SK-N-SH (cell line): ENCODE data around the gene WBP1. TPM values are rescaled to one million over a fixed set of nuclear protein-coding genes. Genes with fewer than 3 reads are reported as not detected.

ENCODE experiments used
- CTCF ChIA-PET: fragments of 300-600, 350-600 bp; formaldehyde crosslinking; extraction: SDS; loops from one replicate; lab custom pipeline; 2021; lab: Yijun Ruan, JAX
- POLR2A ChIA-PET: fragments of 350-600 bp; sonication (Branson Sonifier 250); formaldehyde crosslinking; extraction: SDS; loops from one replicate; lab custom pipeline; 2020; ENCODE audit warnings: antibody characterized with exemption, inconsistent platforms; lab: Yijun Ruan, JAX
- DNase-seq: peaks from one replicate; pipeline ENCODE4 v3.0.0; 2012
- H2AFZ ChIP-seq: fragments of 200-600 bp; sonication (generic); 2 replicates; pipeline ENCODE4 v1.8.1; 2016; ENCODE audit warnings: antibody characterized with exemption, mild to moderate bottlenecking, low read depth
- H3F3A ChIP-seq: fragments of 200-600 bp; sonication (generic); replicated peaks from 2 replicates; pipeline ENCODE3; 2016; ENCODE audit warnings: antibody characterized with exemption, mild to moderate bottlenecking; ENCODE audit not compliant: insufficient read depth
- H3K27ac ChIP-seq, 2 experiments: fragments of 200-500 bp in 1 of 2; fragments of 200-600 bp in 1 of 2; sonication (Bioruptor generic) in 1 of 2; sonication (generic), shearing (Covaris generic) in 1 of 2; 2 replicates each; pipeline versions ENCODE4 v1.5.1 to v1.6.1; 2014 to 2016; ENCODE audit warnings: low read depth in 2 of 2, inconsistent platforms in 1 of 2, low read length in 1 of 2, mild to moderate bottlenecking in 1 of 2, mixed read lengths in 1 of 2
- H3K27me3 ChIP-seq: fragments of 200-600 bp; sonication (generic), shearing (Covaris generic); 2 replicates; pipeline ENCODE4 v1.6.1; 2016; ENCODE audit warnings: mixed run types; ENCODE audit not compliant: insufficient read depth
- H3K36me3 ChIP-seq, 2 experiments: fragments of 200-500 bp in 1 of 2; fragments of 200-600 bp in 1 of 2; sonication (Bioruptor generic) in 1 of 2; sonication (generic) in 1 of 2; replicated peaks in 1 of 2; 2 replicates each; pipeline versions ENCODE3 to v1.5.1; 2014 to 2016; ENCODE audit warnings: low read length in 1 of 2, mild to moderate bottlenecking in 1 of 2; ENCODE audit not compliant: insufficient read depth in 2 of 2, control insufficient read depth in 1 of 2
- H3K4me1 ChIP-seq, 2 experiments: fragments of 200-500 bp in 1 of 2; fragments of 200-600 bp in 1 of 2; sonication (Bioruptor generic) in 1 of 2; sonication (generic), shearing (Covaris generic) in 1 of 2; 2 replicates each; pipeline versions ENCODE4 v1.5.1 to v1.6.1; 2014 to 2016; ENCODE audit warnings: low read depth in 1 of 2, low read length in 1 of 2, mixed run types in 1 of 2; ENCODE audit not compliant: insufficient read depth in 2 of 2, control insufficient read depth in 1 of 2
- H3K4me2 ChIP-seq: fragments of 200-600 bp; sonication (generic), shearing (Covaris generic); 2 replicates; pipeline ENCODE4 v1.6.1; 2017; ENCODE audit warnings: mixed run types
- H3K4me3 ChIP-seq, 2 experiments: fragments of 200-500 bp in 1 of 2; fragments of 200-600 bp in 1 of 2; sonication (Bioruptor generic) in 1 of 2; sonication (generic), shearing (Covaris generic) in 1 of 2; 2 replicates each; pipeline versions ENCODE4 v1.5.1 to v1.8.1; 2014 to 2016; ENCODE audit warnings: low read depth in 2 of 2, inconsistent platforms in 1 of 2, low read length in 1 of 2, mild to moderate bottlenecking in 1 of 2, mixed read lengths in 1 of 2, moderate library complexity in 1 of 2
- H3K79me2 ChIP-seq: fragments of 200-600 bp; sonication (generic); 2 replicates; pipeline ENCODE4 v1.8.1; 2017; ENCODE audit warnings: mild to moderate bottlenecking; ENCODE audit not compliant: insufficient read depth
- H3K9ac ChIP-seq: fragments of 200-600 bp; sonication (generic); 2 replicates; pipeline ENCODE4 v1.6.1; 2017; ENCODE audit warnings: mixed run types
- H3K9me2 ChIP-seq: fragments of 200-600 bp; sonication (generic); 2 replicates; pipeline ENCODE4 v1.6.1; 2017; ENCODE audit warnings: mixed run types
- H3K9me3 ChIP-seq: fragments of 200-600 bp; sonication (generic); 2 replicates; pipeline ENCODE4 v1.6.1; 2017; ENCODE audit warnings: mixed run types, mild to moderate bottlenecking, moderate library complexity
- H4K20me1 ChIP-seq: fragments of 200-600 bp; sonication (generic); 2 replicates; pipeline ENCODE4 v1.6.1; 2017; ENCODE audit warnings: mild to moderate bottlenecking, mixed run types; ENCODE audit not compliant: insufficient read depth
- CHD2 ChIP-seq: fragments of 150-350 bp; IDR thresholded peaks from 2 replicates; pipeline ENCODE4 v1.6.1; 2018; ENCODE audit warnings: low read length; ENCODE audit not compliant: partially characterized antibody
- EZH2phosphoT487 ChIP-seq: fragments of 200-600 bp; sonication (generic); IDR thresholded peaks from 2 replicates; pipeline ENCODE4 v1.6.1; 2017; ENCODE audit warnings: low read depth, mixed run types, mild to moderate bottlenecking, antibody characterized with exemption, moderate library complexity, borderline replicate concordance
- FOXM1 ChIP-seq: IDR thresholded peaks from 2 replicates; pipeline ENCODE4 v1.4.0; 2012; ENCODE audit warnings: low read depth, mild to moderate bottlenecking
- GABPA ChIP-seq: IDR thresholded peaks from 2 replicates; pipeline ENCODE4 v1.4.0; 2012; ENCODE audit warnings: low read depth, mild to moderate bottlenecking
- GATA2 ChIP-seq: sonication (generic); formaldehyde crosslinking; IDR thresholded peaks from 2 replicates; pipeline ENCODE4 v1.5.0; 2020; ENCODE audit warnings: mild to moderate bottlenecking, missing genetic modification reagents
- JUND ChIP-seq: IDR thresholded peaks from 2 replicates; pipeline ENCODE4 v1.4.0; 2012
- MAX ChIP-seq: IDR thresholded peaks from 2 replicates; pipeline ENCODE4 v1.4.0; 2012; ENCODE audit warnings: low read depth
- MXI1 ChIP-seq: IDR thresholded peaks from 2 replicates; pipeline ENCODE4 v1.6.1; 2012; ENCODE audit warnings: mild to moderate bottlenecking, low read depth, low read length, improper control_type of control experiment
- NRF1 ChIP-seq: IDR thresholded peaks from 2 replicates; pipeline ENCODE4 v1.6.1; 2012; ENCODE audit warnings: low read depth, mild to moderate bottlenecking, low read length
- RAD21 ChIP-seq: IDR thresholded peaks from 2 replicates; pipeline ENCODE4 v1.6.1; 2012; ENCODE audit warnings: mild to moderate bottlenecking, low read length
- RCOR1 ChIP-seq: fragments of 150-350 bp; IDR thresholded peaks from 2 replicates; pipeline ENCODE4 v1.6.1; 2017; ENCODE audit warnings: antibody characterized with exemption, low read length
- REST ChIP-seq: IDR thresholded peaks from 2 replicates; pipeline ENCODE4 v1.6.1; 2012; ENCODE audit warnings: mild to moderate bottlenecking, low read depth, low read length, moderate library complexity
- SMC3 ChIP-seq: IDR thresholded peaks from 2 replicates; pipeline ENCODE4 v1.6.1; 2012; ENCODE audit warnings: low read depth, low read length, improper control_type of control experiment
- TAF1 ChIP-seq: IDR thresholded peaks from 2 replicates; pipeline ENCODE4 v1.6.1; 2012; ENCODE audit warnings: low read depth, mild to moderate bottlenecking, low read length, moderate library complexity, borderline replicate concordance
- TCF12 ChIP-seq: IDR thresholded peaks from 2 replicates; pipeline ENCODE4 v1.4.0; 2012
- USF2 ChIP-seq: fragments of 150-350 bp; IDR thresholded peaks from 2 replicates; pipeline ENCODE4 v1.6.1; 2017; ENCODE audit warnings: antibody characterized with exemption, low read length, low read depth, borderline replicate concordance
- YY1 ChIP-seq: IDR thresholded peaks from 2 replicates; pipeline ENCODE4 v1.4.0; 2012; ENCODE audit warnings: low read depth, mild to moderate bottlenecking
- ZBTB33 ChIP-seq: IDR thresholded peaks from 2 replicates; pipeline ENCODE4 v1.4.0; 2012; ENCODE audit warnings: low read depth, borderline replicate concordance
- WGBS: methylation state at CpG from one replicate; pipeline ENCODE4 v1.1.6; 2017; ENCODE audit warnings: low lambda C conversion rate; 5-methylcytosine and 5-hydroxymethylcytosine counted together
- polyA plus RNA-seq, 3 experiments: library from polyadenylated mRNA; depleted of rRNA; stranded (reverse); fragments of >200 nt; gene quantifications; 2 replicates each; pipeline ENCODE4 v1.2.3, GENCODE V29; 2012
- TF ChIP-seq, protein P1 (sequence below): IDR thresholded peaks from 2 replicates; pipeline ENCODE4; 2012
- TF ChIP-seq, protein P2 (sequence below): fragments of 200-600 bp; sonication (generic); IDR thresholded peaks from 2 replicates; pipeline ENCODE4 v1.6.1; 2017; ENCODE audit warnings: antibody characterized with exemption, mild to moderate bottlenecking, moderate library complexity

Gene WBP1
- polyA plus RNA-seq, 1 of the 3 experiments (the other 2 are of a cell fraction), result 184 TPM

GRCh38 chr2:74454654-74455511 is 3.4 kb upstream of the WBP1 start, which contains the start of gene INO80B:
INO80B (plus strand) TSS chr2:74455087; CDS start chr2:74455117, 30 bp downstream.
- Histone ChIP-seq H3K79me2 (peaks cover 29% of the 10 kb centered on the region), H3K36me3 (peaks cover 0 to 6% of the 10 kb centered on the region in 2 experiments), H3K4me2 (peak within 1 kb of the TSS; percentile 95), H3K27ac (peak within 1 kb of the TSS; percentile 33 to 77; a peak in 3 of 4 replicates), H3K9me2 (no peaks in the 10 kb centered on the region), H4K20me1 (no peaks in the 10 kb centered on the region), H3K4me3 (peak within 1 kb of the TSS; percentile 88), H2AFZ (peak within 1 kb of the TSS; percentile 82), H3K9me3 (no peaks in the 10 kb centered on the region), H3K9ac (peak within 1 kb of the TSS; percentile 74), H3K4me1 (peaks cover 14 to 26% of the 10 kb centered on the region in 2 experiments; a peak in 3 of 4 replicates), H3F3A (peaks cover 7% of the 10 kb centered on the region), H3K27me3 (no peaks in the 10 kb centered on the region)
- ChIA-PET POLR2A (interaction anchor here (0.5 to 2.8 kb wide), 8 partner anchors 15 to 99 kb away, joined by 3 to 17 read pairs (median 5); partner anchors contain the start of genes C2orf81, CCDC142, LOXL3 and MRPL53), CTCF (interaction anchor here (1.0 to 3.0 kb wide), 8 partner anchors 10 to 205 kb away, joined by 3 to 10 read pairs (median 6); partner anchors contain the start of genes MOGS and PCGF1)
- peak; percentile 81 for DNase-seq
- WGBS, result 1% methylated on average over 19 of the region's 40 CpGs
- TF ChIP-seq GABPA (peak; percentile 99), NRF1 (no peak), MXI1 (peak; percentile 99), GATA2 (CRISPR knock-in tag) (no peak), JUND (peak; percentile 5; the same call in 1 of the 2 replicates), REST (no peak), MAX (peak; percentile 86), USF2 (0 out of 2 replicates have a peak, but pooled peaks have one; percentile 10), SMC3 (peak; percentile 29; the same call in 1 of the 2 replicates), RAD21 (no peak; the same call in 1 of the 2 replicates), FOXM1 (no peak), YY1 (peak; percentile 99), ZBTB33 (0 out of 2 replicates have a peak, but pooled peaks have one; percentile 56), EZH2phosphoT487 (no peak), RCOR1 (no peak; the same call in 1 of the 2 replicates), TAF1 (peak; percentile 69; the same call in 1 of the 2 replicates), TCF12 (peak; percentile 34; the same call in 1 of the 2 replicates), CHD2 (peak; percentile 91)
- TF ChIP-seq, protein P1, sequence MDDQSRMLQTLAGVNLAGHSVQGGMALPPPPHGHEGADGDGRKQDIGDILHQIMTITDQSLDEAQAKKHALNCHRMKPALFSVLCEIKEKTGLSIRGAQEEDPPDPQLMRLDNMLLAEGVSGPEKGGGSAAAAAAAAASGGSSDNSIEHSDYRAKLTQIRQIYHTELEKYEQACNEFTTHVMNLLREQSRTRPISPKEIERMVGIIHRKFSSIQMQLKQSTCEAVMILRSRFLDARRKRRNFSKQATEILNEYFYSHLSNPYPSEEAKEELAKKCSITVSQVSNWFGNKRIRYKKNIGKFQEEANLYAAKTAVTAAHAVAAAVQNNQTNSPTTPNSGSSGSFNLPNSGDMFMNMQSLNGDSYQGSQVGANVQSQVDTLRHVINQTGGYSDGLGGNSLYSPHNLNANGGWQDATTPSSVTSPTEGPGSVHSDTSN, result peak; percentile 47; the same call in 1 of the 2 replicates
- TF ChIP-seq, protein P2, sequence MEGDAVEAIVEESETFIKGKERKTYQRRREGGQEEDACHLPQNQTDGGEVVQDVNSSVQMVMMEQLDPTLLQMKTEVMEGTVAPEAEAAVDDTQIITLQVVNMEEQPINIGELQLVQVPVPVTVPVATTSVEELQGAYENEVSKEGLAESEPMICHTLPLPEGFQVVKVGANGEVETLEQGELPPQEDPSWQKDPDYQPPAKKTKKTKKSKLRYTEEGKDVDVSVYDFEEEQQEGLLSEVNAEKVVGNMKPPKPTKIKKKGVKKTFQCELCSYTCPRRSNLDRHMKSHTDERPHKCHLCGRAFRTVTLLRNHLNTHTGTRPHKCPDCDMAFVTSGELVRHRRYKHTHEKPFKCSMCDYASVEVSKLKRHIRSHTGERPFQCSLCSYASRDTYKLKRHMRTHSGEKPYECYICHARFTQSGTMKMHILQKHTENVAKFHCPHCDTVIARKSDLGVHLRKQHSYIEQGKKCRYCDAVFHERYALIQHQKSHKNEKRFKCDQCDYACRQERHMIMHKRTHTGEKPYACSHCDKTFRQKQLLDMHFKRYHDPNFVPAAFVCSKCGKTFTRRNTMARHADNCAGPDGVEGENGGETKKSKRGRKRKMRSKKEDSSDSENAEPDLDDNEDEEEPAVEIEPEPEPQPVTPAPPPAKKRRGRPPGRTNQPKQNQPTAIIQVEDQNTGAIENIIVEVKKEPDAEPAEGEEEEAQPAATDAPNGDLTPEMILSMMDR, result no peak
